AG04449 (cell line): ENCODE results near the gene RSPH1.

Experiments used
- CTCF ChIA-PET: fragments of 350-600 bp; formaldehyde crosslinking; extraction: SDS; loops from one replicate; lab custom pipeline; 2021; ENCODE audit warnings: antibody characterized with exemption; lab: Yijun Ruan, JAX
- POLR2A ChIA-PET: fragments of 400-600, 350-600 bp; formaldehyde crosslinking; extraction: SDS; loops from one replicate; lab custom pipeline; 2020; ENCODE audit warnings: antibody characterized with exemption, inconsistent platforms; lab: Yijun Ruan, JAX
- DNase-seq: peaks from one replicate; pipeline ENCODE4 v3.0.0-alpha.2; 2010; ENCODE audit warnings: low read depth, low spot score
- H3K4me3 ChIP-seq: 2 replicates; pipeline ENCODE4 v1.5.1; 2011; ENCODE audit warnings: low read depth, mild to moderate bottlenecking, control low read depth, low read length
- CTCF ChIP-seq: IDR thresholded peaks from one replicate; pipeline ENCODE4 v1.5.1; 2011; ENCODE audit warnings: mild to moderate bottlenecking, moderate library complexity, low read length, control low read depth, inconsistent platforms; ENCODE audit not compliant: insufficient read depth; ENCODE audit errors: missing control alignments

RSPH1 gene

DNA sequence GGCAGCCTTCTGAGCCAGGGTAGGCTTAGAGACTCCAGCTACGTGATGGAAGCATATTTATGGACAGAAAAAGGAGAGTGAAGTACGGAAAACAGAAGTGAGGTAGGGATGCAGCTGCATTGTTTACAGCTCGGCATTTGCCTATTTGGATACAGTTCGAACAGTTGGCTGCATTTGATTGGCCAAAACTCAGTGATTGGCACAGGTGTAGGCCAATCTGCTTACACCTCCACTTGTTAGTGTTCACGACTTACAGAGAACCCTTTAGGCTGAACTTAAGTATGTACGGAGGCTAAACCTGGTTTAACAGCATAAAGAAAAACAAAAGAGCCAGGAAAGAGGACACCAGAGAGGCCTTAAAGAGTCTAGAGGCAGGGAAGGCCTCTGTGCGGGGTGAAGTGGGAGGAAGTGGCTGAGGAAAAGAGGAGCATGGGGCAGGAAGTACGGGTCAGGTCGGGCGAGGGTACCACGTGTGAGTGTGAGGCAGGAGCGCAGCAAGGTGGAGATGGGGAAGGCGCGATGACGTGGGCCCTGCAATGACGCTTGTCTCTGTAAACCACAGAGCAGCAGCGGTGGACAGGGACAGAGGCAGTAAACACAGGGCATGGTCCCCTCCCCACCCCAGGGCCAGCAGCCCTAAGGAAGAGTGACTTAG is 32.0 kb downstream of the RSPH1 start:
- no peak for DNase-seq
- POLR2A ChIA-PET = no interaction called here
- no peak for TF ChIP-seq CTCF
- CTCF ChIA-PET = no interaction called here
- no peak overlapping the region for H3K4me3 ChIP-seq

GRCh38 chr21:42461881-42462877 is 33.8 kb downstream of the RSPH1 start:
- TF ChIP-seq CTCF = no peak
- DNase-seq = no peak
- ChIA-PET CTCF (no interaction called here), POLR2A (no interaction called here)
- no peak overlapping the region for H3K4me3 ChIP-seq

GRCh38 chr21:42461185-42461520 is 34.9 kb downstream of the RSPH1 start:
- ChIA-PET CTCF (no interaction called here), POLR2A (no interaction called here)
- no peak for DNase-seq
- TF ChIP-seq CTCF = no peak
- no peak overlapping the region for H3K4me3 ChIP-seq

DNA sequence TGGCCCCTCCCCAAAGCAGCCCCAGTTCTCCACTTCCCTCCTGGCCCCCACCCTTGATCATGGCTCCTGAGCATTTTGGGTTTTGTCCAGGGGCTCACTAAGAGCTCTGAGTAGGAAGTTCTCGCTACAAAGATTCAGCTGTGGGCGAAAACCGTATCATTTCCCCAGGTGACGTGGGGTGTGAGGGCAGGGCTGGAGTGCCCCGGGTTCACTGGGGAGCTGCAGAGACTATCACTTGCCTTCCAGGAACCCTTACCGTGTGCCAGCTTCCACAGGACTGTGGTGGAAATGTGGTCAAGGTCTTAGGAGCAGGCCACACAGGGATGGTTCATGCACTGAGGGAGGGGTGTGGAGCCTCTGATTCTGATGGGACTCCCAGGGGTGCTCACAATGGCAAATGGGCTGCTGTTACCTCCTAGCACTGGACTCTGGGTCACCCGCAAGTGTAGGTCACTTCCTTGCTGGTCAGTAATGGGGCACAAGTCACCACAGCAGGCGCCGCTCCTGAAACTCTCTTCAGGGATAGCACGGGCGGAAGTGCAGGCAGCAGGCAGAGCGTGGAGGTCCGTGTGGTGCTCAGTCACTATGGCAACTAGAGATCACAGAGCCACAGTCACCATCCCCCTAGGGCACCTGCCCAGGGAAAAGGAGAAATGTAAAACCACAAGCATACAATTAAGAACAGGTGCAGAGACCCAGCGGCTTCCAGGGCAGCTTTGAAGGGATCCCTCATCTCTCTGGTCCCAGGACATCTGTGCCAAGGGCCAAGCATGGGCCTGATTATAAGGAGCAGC is 35.4 kb downstream of the RSPH1 start:
- TF ChIP-seq CTCF = no peak
- ChIA-PET CTCF (no interaction called here), POLR2A (no interaction called here)
- no peak overlapping the region for H3K4me3 ChIP-seq
- DNase-seq = no peak

DNA sequence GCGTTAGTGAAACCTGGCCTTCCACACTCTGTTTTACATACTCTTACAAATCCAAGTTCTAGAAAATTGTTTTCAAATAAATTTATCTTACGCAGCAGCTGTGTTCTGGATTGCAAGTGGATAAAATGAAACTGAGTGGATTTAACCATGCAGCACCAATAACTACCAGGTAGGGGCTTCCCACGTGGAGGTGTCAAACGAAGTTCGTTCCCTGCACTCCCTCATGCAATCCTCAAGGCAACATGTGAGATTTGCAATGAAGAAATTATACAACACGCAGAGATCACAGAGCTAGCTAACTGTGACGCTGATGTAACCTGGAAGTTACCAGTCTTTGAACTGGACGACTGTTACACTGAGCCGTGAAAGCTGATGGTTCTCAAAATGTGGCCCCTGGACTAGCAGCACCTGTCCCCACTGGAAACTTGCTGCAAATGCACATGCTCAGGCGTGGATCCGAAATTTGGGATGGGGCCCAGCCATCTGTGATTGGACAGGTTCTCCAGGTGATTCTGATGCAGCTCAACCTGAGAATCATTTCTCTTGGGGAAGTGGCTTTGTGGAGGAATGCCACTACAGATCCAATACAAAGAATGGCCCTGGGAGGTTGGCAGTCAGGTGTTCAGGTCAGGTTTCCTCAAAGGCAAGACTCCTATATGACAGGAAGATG is 36.3 kb downstream of the RSPH1 start:
- ChIA-PET CTCF (no interaction called here), POLR2A (no interaction called here)
- H3K4me3 ChIP-seq = no peak overlapping the region
- no peak for TF ChIP-seq CTCF
- DNase-seq = no peak
